HAP-1 (cell line): ENCODE results near the gene MIA2.
A peak's percentile ranks its signal among the peaks of the same experiment; 100 is the strongest.
"Not testable (repeated sequence)": the region's sequence is repeated elsewhere in the genome, so short reads cannot be mapped to it uniquely, and the experiment has no call there.

Experiments used
- DNase-seq, 2 experiments: peaks; one replicate each; pipeline ENCODE4 v3.0.0-alpha.2; 2016 to 2020; ENCODE audit warnings: low spot score in 2 of 2
- H3K27me3 ChIP-seq: fragments of 250-450 bp; sonication (Bioruptor Pico); 2 replicates; pipeline ENCODE4 v1.5.1; 2020; ENCODE audit warnings: low read depth, mild to moderate bottlenecking, moderate library complexity
- H3K36me3 ChIP-seq: fragments of 250-450 bp; sonication (Bioruptor Pico); replicated peaks from 2 replicates; pipeline ENCODE4 v1.5.1; 2020; ENCODE audit warnings: mild to moderate bottlenecking
- H3K4me1 ChIP-seq: fragments of 250-450 bp; sonication (Bioruptor Pico); 2 replicates; pipeline ENCODE4 v1.5.1; 2020; ENCODE audit warnings: mild to moderate bottlenecking
- H3K4me3 ChIP-seq: fragments of 250-450 bp; sonication (Bioruptor Pico); 2 replicates; pipeline ENCODE4 v1.5.1; 2020; ENCODE audit warnings: mild to moderate bottlenecking, moderate library complexity
- H3K9me3 ChIP-seq: fragments of 250-450 bp; sonication (Bioruptor Pico); 2 replicates; pipeline ENCODE4 v1.5.1; 2020; ENCODE audit warnings: mild to moderate bottlenecking, moderate library complexity
- in situ Hi-C: fragments of 300-500 bp; cut with MboI; formaldehyde crosslinking; loops from 3 replicates; pipeline ENCODE4 v1.14.3; 2020; ENCODE audit warnings: low sequenced_read_pairs, inconsistent platforms, mixed read lengths

MIA2 gene, protein sequence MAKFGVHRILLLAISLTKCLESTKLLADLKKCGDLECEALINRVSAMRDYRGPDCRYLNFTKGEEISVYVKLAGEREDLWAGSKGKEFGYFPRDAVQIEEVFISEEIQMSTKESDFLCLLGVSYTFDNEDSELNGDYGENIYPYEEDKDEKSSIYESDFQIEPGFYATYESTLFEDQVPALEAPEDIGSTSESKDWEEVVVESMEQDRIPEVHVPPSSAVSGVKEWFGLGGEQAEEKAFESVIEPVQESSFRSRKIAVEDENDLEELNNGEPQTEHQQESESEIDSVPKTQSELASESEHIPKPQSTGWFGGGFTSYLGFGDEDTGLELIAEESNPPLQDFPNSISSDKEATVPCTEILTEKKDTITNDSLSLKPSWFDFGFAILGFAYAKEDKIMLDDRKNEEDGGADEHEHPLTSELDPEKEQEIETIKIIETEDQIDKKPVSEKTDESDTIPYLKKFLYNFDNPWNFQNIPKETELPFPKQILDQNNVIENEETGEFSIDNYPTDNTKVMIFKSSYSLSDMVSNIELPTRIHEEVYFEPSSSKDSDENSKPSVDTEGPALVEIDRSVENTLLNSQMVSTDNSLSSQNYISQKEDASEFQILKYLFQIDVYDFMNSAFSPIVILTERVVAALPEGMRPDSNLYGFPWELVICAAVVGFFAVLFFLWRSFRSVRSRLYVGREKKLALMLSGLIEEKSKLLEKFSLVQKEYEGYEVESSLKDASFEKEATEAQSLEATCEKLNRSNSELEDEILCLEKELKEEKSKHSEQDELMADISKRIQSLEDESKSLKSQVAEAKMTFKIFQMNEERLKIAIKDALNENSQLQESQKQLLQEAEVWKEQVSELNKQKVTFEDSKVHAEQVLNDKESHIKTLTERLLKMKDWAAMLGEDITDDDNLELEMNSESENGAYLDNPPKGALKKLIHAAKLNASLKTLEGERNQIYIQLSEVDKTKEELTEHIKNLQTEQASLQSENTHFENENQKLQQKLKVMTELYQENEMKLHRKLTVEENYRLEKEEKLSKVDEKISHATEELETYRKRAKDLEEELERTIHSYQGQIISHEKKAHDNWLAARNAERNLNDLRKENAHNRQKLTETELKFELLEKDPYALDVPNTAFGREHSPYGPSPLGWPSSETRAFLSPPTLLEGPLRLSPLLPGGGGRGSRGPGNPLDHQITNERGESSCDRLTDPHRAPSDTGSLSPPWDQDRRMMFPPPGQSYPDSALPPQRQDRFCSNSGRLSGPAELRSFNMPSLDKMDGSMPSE (N-terminal part only)

DNA sequence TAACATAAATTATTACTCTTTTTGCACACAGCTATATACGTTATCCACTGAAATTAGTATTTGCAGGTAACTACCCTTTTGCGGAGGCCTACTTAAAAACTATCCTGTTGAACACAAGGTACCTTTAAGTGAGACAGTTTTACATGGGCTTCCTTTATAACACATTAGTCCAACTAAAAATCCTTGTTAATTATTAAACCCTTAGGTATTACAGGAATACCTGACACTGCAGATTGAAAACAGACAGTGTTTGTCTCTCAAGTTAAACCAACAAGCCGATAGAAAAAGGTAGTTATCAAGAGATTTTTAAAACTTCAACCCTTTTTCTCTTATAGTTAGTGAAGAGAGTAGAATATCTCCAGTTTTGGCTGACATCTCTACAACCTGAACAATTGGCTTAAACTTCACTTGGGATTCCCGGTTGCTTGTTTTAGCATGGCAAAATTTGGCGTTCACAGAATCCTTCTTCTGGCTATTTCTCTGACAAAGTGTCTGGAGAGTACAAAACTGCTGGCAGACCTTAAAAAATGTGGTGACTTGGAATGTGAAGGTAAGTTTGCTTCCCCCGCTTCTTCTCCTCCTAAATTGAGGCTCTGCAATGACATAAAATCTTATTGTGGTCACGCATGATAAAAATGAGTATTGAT is at the start of gene MIA2:
MIA2 (plus strand) TSS at position 236 of the 647 bp plus-strand sequence; CDS start at position 436, 200 bp downstream.
- no peaks in the 10 kb centered on the region for H3K36me3 ChIP-seq
- H3K4me1 ChIP-seq, result no peaks in the 10 kb centered on the region
- H3K4me3 ChIP-seq, result no peak within 1 kb of the TSS
- no peaks in the 10 kb centered on the region for H3K27me3 ChIP-seq
- DNase-seq, result no peak
- in situ Hi-C loops, result no loop called here
- no peaks in the 10 kb centered on the region for H3K9me3 ChIP-seq

DNA sequence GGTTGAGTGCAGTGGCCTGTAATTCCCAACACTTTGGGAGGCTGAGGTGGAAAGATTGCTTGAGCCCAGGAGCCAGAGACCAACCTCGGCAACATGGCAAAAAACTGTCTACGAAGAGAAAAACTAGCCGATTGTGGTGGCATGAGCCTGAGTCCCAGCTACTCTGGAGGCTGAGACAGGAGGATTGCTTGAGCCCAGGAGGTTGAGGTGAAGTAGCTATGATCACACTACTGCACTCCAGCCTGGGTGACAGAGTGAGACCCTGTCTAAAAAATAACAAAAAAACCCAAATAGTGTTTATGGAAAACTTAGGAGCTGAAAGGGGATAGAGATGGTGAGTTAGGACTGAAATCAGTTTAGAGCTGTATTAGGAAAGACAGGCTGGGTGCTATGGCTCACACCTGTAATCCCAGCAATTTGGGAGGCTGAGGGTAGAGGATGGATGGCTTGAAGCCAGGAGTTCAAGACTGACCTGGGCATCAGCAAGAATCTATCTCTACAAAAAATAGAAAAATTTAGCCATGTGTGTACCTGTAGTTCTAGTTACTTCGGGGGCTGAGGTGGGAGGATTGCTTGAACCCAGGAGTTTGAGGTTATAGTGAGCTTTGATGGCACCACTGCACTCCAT is 49.0 kb upstream of the MIA2 start:
- no peak overlapping the region for H3K4me3 ChIP-seq
- in situ Hi-C loops, result no loop called here
- H3K36me3 ChIP-seq, result peaks cover 55% of the 10 kb centered on the region
- H3K4me1 ChIP-seq, result 0 out of 2 replicates have a peak, but pooled peaks cover 8% of the 10 kb centered on the region
- H3K27me3 ChIP-seq, result no peaks in the 10 kb centered on the region
- DNase-seq, result no peak
- H3K9me3 ChIP-seq, result no peaks in the 10 kb centered on the region

DNA sequence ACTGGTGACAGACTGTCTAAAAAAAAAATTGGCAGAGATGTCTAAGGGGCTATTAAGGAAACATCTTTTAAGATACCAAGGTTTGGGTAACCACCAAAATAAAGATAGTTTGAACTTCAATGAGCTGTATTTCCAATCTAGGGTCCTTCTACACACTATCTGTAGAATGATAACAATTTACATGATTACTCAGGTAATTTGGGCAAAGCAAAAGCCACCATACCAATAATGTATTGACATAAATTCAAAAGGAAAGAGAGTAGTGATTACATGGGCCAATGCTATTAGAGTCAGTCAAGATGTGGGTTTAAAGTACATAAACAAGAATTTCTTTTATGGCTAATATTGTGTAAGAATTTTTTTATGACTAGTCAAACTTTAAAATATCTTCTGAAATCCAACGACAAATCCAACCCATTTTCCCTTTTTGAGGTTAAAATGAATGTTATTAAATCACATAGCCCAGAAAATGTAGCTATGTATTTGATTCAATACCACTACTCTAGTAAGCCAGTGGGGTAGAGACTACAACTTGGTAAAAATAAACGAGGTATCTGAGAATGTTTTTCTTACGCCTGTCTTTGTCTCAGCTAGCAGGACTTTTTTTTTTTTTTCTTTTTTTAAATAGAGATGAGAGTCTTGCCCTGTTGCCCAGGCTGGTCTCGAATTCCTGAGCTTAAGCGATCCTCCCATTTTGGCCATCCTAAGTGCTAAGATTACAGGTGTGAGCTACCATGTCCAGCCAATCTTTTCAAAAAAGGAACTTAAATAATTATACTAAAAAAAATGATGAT is 48.3 kb upstream of the MIA2 start:
- Histone ChIP-seq H3K9me3 (no peaks in the 10 kb centered on the region), H3K4me1 (0 out of 2 replicates have a peak, but pooled peaks cover 8% of the 10 kb centered on the region), H3K27me3 (no peaks in the 10 kb centered on the region), H3K36me3 (peaks cover 48% of the 10 kb centered on the region), H3K4me3 (no peak overlapping the region)
- in situ Hi-C loops, result no loop called here
- DNase-seq, result no peak

DNA sequence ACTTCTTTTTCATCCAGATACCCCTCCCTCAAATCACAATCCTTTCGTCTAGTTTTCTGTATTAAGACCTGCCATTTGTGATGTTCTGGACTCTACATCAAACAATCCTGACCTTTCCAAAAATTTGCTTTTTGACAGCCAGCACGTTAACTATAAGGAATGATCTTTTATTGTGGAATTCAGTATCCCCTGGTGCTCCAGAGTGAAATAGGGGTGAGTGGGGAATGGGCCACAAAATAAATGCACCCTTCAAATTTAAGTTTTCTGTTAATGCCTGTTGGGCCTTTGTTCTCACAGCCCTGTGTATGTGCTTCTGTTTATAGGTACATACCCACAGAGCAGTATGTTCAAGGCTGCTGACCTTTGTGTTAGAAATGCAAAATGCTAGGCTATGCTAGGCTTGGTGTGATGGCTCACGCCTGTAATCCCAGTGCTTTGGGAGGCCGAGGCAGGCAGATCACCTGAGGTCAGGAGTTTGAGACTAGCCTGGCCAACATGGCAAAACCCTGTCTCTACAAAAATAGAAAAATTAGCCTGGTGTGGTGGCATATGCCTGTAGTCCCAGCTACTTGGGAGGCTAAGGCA is 46.7 kb upstream of the MIA2 start:
- in situ Hi-C loops, result no loop called here
- Histone ChIP-seq H3K36me3 (peaks cover 32% of the 10 kb centered on the region), H3K4me3 (no peak overlapping the region), H3K4me1 (0 out of 2 replicates have a peak, but pooled peaks cover 6% of the 10 kb centered on the region), H3K27me3 (no peaks in the 10 kb centered on the region), H3K9me3 (no peaks in the 10 kb centered on the region)
- no peak for DNase-seq

DNA sequence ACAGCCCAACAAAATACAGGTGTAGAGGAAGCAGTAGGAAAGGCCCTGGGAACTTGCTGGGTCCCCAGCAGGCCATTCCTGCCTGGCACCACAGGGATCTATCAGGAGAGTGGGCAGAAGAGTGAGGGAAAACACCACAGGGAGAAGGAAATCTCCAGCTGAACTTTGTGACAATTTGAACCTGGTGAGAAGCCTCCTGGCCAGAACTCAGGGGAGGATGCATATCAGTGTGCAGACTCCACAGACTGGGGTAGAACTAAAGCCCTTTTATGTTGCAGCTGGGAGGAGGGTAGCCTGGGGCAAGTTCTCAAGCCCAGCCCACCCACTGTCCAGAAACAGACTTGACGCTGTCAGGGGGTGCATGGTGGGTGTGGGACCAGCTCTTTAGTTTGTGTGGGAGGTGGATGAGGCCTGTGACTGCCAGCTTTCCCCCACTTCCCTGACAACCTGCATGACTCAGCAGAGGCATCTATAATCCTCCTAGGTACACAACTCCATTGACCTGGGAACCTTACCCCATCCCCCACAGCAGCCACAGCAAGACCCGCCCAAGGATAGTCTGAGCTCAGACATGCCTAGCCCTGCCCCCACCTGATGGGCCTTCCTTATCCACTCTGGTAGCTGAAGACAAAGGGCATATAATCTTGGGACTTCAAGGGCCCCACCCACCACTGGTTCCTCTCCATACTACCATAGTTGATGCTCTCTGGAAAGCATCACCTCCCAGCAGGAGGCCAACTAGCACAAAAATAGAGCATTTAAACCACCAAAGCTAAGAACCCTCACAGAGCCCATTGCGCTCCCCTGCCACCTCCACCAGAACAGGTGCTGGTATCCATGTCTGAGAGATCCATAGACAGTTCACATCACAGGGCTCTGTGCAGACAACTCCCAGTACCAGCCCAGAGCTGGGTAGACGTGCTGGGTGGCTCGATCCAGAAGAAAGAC is 29.8 kb upstream of the MIA2 start:
- Histone ChIP-seq H3K4me1 (peaks cover 17% of the 10 kb centered on the region), H3K9me3 (peaks cover 5% of the 10 kb centered on the region; the same call in 1 of the 2 replicates), H3K36me3 (no peaks in the 10 kb centered on the region), H3K4me3 (no peak overlapping the region), H3K27me3 (no peaks in the 10 kb centered on the region)
- DNase-seq, result peak; percentile 35 to 86
- in situ Hi-C loops, result no loop called here

DNA sequence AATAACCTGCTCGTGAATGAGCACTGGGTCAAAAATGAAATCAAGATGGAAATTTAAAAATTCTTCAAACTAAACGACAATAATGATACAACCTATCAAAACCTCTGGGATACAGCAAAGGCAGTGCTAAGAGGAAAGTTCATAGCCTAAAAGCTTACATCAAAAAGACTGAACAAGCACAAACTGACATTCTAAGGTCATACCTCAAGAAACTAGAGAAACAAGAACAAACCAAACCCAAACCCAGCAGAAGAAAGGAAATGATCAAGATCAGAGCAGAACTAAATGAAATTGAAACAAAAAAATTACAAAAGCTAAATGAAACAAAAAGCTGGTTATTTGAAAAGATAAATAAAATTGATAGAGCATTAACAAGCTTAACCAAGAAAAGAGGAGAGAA is 26.3 kb upstream of the MIA2 start:
- DNase-seq, H3K36me3 ChIP-seq, H3K27me3 ChIP-seq, in situ Hi-C loops, H3K4me3 ChIP-seq, H3K9me3 ChIP-seq: not testable (repeated sequence)
- peaks cover 17% of the 10 kb centered on the region for H3K4me1 ChIP-seq

DNA sequence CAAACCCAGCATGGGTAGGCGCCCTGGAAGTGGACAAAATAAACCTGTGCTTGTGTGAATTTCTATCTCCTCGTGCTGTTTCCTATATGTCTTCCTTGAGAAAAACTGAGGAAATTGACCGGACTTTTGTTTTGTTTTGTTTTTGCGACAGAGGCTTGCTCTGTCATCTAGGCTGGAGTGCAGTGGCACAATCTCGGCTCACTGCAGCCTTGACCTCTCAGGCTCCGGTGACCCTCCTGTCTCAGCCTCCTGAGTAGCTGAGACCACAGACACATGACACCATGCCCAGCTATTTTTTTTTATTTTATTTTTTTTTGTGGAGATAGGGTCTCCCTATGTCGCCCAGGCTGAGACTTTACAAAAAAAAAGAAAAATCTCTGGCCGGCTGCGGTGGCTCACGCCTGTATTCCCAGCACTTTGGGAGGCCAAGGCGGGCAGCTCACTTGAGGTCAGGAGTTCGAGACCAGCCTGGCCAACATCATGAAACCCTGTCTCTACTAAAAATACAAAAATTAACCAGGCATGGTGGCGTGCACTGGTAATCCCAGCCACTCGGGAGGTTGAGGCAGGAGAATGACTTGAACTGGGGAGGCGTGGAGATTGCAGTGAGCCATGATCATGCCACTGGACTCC is 22.5 kb upstream of the MIA2 start:
- no peak for DNase-seq
- Histone ChIP-seq H3K27me3 (no peaks in the 10 kb centered on the region), H3K4me3 (no peak overlapping the region), H3K36me3 (no peaks in the 10 kb centered on the region), H3K4me1 (no peaks in the 10 kb centered on the region), H3K9me3 (no peaks in the 10 kb centered on the region)
- in situ Hi-C loops, result no loop called here

DNA sequence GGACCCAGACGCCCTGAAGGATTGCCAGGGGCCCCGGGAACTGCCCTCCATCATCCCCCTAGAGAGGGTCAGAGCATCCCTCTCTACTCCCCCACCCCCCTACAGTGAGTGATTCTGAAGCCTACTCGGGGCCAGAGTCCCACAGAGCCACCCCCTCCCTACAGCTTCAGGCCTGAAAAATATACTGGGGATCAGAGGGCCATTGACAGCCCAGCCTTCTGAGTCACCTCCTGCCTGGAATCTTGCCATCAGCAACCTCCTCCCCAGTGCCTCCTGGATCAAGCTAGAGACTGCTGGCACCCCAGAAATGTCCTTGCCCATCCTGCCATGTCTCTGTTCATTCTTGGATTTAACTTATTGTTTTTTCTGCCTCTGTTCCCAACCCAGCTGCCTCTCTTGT is 21.7 kb upstream of the MIA2 start:
- Histone ChIP-seq H3K4me3 (no peak overlapping the region), H3K27me3 (no peaks in the 10 kb centered on the region), H3K9me3 (no peaks in the 10 kb centered on the region), H3K4me1 (no peaks in the 10 kb centered on the region), H3K36me3 (no peaks in the 10 kb centered on the region)
- in situ Hi-C loops, result no loop called here
- no peak for DNase-seq

DNA sequence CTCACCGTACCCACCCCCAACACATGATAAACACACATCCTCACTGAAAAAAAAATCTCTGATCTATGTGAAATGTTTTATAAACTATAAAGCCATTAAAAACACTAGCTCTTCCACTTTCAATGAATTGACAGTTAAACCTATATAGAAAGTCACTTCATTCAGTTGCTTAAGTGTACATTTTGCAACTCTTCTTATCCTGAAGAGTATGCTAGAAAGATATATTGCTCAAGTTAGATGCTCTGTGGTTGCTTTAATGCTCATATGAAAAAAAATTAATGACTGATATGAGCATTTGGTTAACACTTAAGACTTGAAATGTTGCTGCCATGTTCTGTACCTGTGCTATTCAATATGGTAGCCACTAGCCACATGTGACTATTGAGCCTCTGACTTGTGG is 21.0 kb upstream of the MIA2 start:
- no peaks in the 10 kb centered on the region for H3K4me1 ChIP-seq
- H3K9me3 ChIP-seq, result no peaks in the 10 kb centered on the region
- no peak overlapping the region for H3K4me3 ChIP-seq
- H3K36me3 ChIP-seq, result no peaks in the 10 kb centered on the region
- no peak for DNase-seq
- in situ Hi-C loops, result no loop called here
- H3K27me3 ChIP-seq, result no peaks in the 10 kb centered on the region

DNA sequence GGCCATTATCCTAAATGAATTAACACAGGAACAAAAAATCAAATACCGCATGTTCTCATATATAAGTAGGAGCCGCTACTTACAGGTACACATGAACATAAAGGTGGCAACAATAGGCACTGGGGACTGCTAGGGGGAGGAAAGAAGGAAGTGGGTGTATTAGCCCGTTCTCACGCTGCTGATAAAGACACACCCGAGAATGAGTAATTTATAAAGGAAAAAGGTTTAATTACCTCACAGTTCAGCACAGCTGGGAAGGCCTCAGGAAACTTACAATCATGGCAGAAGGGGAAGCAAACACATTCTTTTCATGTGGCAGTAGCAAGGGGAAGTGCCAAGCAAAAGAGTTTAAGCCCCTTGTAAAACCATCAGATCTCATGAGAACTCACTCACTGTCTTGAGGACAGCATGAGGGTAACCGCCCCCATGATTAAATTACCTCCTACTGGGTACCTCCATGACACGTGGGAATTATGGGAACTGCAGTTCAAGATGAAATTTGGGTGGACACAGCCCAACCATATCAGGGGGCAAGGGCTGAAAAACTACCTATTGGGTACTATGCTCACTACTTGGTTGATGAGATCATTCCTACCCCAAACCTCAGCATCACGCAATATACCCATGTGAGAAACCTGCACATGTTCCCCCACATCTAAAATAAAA is 16.4 kb upstream of the MIA2 start:
- DNase-seq, result no peak
- H3K4me3 ChIP-seq, result no peak overlapping the region
- H3K9me3 ChIP-seq, result no peaks in the 10 kb centered on the region
- H3K4me1 ChIP-seq, result no peaks in the 10 kb centered on the region
- in situ Hi-C loops, result no loop called here
- no peaks in the 10 kb centered on the region for H3K36me3 ChIP-seq
- no peaks in the 10 kb centered on the region for H3K27me3 ChIP-seq
